GM21576 (cell line): Measurements from ENCODE around the gene FAM241A.
"Not testable (repeated sequence)": the region's sequence is repeated elsewhere in the genome, so short reads cannot be mapped to it uniquely, and the experiment has no call there.

Experiments
- ATAC-seq: cut with Tn5 transposase; IDR thresholded peaks from one replicate; pipeline ENCODE4 v1.9.1; 2021; ENCODE audit warnings: mild to moderate bottlenecking, moderate library complexity; ENCODE audit not compliant: unreplicated experiment

FAM241A gene

GRCh38 chr4:112172180-112172579 is 26.9 kb downstream of the FAM241A start:
- ATAC-seq: peak; percentile 56

- ATAC-seq: no peak
Measured at GRCh38 chr4:112173593-112174558, 28.6 kb downstream of the FAM241A start.

GRCh38 chr4:112175840-112176239 is 30.6 kb downstream of the FAM241A start:
- no peak for ATAC-seq

DNA sequence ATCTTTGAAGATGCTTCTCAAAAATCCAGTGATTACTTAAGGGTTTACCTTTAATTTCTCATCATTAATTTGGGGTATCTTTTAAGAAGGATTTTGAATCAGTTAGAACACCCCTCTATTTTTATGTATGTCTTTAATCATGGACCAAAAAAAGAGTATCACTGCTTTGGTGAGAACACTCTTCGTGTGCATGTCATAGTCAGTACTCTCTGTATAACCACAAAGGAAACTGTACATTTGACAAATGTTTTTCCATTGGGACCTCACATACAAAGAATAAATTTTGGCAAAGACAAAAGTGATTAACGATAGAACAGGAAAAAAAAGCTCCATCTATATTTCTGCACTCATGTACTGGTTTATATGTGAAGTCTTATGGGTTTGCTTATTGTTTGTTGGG is 31.3 kb downstream of the FAM241A start:
- ATAC-seq: peak; percentile 46

GRCh38 chr4:112178741-112179140 is 33.5 kb downstream of the FAM241A start:
- not testable (repeated sequence) for ATAC-seq

DNA sequence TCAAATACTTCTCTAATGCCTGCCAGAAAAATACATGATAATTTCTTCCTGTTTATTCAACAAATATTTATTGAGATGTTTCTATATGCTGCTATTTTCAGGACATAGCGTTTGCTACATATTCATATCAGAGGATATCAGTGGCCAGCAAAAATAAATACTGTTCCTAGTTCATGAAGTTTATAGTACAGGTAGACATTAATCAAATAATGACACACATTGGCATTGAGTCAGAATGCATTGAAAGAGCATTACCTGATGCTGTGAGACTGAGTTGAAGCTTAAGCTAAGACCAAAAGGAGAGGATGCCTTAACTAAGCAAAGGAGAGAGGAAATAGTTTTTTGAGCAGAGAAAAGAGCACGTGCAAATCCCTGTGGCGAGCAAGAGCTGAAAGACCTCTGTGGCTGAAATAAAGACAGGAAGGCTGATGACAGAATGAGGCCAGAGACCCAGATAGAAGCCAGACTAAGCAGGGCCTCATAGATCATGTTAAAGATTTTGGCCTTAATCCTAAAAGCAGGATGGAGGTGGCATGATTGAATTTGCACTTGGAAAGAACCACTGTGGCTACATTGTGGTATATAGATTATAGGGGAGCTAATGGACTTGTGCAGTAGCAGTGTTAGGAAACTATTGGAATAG is 36.2 kb downstream of the FAM241A start:
- ATAC-seq: no peak

- ATAC-seq: no peak
Measured at GRCh38 chr4:112182604-112183003, 37.4 kb downstream of the FAM241A start.

DNA sequence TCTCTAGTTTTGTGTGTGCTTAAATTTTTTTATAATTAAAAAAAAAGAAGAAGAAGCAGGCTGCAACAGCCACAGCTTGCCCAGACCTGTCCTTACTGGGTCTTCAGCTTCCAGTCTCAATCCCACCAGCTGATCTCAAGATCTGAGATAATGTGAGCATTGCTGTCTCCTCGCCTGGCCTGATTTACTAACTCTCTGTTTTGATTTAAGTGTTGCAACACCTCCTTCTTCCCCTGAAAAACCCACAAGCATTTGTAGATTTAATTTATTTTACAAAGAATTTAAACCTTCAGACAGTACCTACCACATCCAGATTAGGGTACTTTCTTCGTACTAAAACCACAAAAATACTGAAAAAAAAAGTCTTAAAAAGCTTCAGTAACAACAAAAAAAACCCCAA is 38.0 kb downstream of the FAM241A start:
- no peak for ATAC-seq

DNA sequence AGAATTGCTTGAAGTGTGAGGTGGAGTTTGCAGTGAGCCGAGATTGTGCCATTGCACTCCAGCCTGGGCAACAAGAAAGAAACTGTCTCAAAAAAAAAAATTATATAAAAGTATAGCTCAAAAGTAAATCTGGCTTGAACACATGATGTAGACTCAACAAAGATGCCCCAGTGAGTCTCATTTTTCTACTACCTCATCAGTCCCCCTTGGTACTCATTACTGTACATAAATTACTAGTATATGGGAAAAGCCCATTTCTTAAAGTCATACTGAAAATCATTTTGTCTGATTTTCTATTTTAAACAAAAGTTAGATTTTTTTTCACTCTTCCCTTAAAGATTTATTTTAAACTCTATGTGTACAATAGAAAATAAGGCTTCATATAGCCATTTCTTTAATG is 39.2 kb downstream of the FAM241A start:
- no peak for ATAC-seq

GRCh38 chr4:112185334-112185733 is 40.1 kb downstream of the FAM241A start:
- no peak for ATAC-seq

GRCh38 chr4:112185740-112186670 is 40.8 kb downstream of the FAM241A start:
- ATAC-seq: no peak

DNA sequence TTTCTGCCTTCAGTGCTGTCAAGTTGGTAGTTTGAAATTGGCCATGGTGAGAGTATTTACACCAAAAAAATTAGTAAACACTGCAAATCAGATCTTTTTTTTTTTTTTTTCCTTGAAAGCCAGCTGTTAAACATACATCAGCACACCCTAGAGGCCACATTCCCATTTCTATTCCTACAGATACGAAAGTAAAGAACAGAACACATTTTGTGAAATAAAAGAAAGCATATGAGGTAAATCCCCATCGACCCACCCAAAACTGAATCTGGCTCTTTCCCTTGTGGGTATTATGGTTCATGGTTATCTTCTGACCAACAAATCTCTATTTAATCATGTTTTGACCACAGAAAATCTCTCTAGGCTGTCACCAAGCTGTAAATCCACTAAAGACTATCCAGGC is 44.5 kb downstream of the FAM241A start:
- ATAC-seq: no peak

DNA sequence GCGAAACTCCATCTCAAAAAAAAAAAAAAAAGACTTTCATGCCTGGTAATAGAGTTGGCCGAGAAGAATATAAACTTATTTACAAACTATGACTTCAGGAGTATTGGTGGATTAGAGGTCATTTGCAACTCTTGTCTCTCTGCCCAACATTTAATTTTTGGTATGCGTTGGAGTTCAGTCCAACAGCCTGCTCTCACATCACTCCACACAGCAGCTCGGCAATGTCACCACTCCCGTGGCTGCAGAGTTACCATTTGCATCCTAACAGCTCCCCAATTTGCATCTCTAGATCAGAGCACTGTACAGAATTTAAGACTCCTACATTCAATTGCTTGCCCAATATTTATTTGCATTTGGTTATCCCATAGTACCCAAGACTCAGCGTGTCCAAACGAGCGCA is 45.4 kb downstream of the FAM241A start:
- ATAC-seq: no peak

DNA sequence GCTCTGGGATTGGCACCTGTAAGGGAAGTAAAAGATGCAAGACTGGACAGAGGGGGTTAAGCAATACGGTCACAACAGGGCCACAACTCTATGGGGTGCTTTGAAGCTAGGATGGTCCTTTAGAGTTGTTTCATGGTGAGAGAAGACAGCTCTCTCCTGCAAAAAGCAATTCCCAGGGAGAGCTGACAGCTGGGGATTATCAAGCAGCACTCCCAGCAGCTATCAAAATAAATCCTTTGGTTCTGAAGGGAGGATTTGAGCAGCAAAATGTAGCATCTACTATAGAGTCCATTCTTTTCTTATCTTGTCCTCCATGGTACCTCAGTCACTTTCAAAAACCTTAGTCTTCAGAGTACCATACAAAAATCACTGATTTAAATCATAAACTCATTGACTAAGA is 51.2 kb downstream of the FAM241A start:
- no peak for ATAC-seq

GRCh38 chr4:112199041-112199440 is 53.8 kb downstream of the FAM241A start:
- ATAC-seq: no peak

DNA sequence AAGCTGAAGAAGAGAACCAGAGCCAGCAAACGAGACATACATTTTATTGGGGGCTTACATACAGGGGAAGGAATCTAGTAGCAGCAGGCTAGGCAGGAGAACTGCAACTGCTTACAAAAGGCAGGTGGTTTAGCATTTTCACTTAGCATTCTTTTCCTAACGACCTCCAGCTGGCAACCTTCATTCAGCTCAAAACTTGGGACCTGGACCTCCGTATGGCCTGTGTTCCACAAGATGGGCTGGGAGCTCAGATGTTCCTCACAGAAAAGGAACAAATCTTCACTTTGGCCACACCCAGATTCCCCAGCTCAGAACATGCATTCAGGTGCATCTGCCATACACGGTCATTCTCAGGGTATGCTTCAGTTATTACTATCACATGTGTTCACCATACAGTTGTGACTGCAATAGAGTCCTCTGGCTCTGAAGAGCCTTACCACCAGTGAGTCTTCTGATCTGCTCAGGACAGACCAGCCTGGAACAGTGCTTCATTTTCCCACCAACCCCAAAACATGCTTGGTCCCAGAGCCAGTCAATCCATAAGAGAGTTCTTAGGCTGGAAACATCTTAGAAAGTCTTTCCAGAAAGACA is 56.8 kb downstream of the FAM241A start:
- peak; percentile 64 for ATAC-seq

DNA sequence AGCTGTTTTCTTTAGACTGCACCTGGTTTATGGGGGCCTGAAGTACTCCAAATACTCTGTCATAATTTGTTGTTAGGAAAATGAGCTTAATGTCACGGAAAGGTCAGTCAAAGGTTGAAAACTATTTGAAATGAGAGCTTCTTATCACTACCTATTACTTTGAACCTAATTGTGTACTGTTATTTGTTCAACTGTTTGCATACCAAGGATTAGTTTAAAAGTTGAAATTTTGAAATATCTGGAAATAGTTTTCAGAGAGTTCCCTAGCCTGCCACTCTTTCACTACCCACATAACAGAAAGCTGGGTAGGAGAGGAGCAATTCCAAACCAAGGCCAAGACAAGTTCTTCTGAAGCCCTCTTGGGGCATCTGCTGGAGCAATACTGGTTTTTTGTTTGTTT is 58.3 kb downstream of the FAM241A start:
- no peak for ATAC-seq

DNA sequence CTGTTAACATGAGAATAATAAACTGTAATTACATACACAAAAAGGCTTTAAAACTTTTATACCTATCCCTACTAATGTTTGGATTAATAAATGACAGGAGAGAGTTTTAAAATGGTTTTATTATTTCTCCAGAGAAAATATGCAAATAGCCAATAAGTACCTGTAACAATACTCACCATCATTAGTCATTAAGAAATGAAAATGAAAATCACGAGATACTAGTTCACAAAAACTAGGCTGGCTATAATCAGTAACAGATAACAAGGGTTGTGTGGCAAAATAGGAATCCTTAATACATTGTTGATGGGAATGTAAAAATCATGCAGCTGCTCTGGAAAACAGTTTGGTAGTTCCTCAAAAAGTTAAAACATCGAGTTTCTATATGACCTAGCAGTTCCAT is 61.2 kb downstream of the FAM241A start:
- no peak for ATAC-seq

DNA sequence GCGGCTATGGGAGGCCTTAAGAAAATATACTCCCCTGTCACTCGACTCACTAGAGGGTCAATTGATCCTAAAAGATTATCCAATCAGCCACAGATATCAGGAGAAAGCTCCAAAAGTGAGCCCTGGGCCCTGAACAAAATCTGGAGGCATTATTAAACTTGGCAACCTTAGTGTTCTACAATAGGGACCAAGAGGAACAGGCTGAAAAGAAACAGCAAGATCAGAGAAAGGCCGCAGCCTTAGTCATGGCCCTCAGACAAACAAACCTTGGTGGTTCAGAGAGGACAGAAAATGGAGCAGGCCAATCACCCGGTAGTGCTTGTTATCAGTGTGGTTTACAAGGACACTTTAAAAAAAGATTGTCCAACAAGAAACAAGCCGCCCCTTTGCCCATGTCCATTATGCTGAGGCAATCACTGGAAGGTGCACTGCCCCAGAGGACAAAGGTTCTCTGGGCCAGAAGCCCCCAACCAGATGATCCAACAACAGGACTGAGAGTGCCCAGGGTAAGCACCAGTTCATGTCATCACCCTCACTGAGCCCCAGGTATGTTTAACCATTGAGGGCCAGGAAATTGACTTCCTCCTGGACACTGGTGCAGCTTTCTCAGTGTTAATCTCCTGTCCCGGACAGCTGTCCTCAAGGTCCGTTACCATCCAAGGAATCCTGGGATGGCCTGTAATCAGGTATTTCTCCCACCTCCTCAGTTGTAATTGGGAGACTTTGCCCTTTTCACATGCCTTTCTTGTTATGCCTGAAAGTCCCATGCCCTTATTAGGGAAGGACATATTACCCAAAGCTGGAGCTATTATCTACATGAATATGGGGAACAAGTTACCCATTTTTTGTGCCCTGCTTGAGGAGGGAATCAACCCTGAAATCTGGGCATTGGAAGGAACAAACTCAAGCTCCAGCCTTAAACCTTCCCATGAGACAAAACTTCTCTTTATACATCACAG is 63.2 kb downstream of the FAM241A start:
- ATAC-seq: not testable (repeated sequence)

DNA sequence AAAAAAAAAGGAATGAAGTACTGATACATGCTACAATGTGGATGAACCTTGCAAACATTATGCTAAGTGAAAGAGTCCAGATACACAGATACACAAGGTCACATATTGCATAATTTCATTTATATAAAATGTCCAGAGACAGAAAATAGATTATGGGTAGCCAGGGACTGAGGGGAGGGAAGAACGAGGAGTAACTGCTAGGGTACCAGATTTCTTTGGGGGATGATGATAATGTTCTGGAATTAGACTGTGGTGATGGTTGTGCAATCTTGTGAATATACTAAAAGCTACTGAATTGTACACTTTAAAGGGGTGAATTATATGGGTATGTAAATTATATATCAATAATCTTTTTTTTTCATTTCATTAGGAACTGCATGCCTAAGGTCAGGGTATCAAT is 65.5 kb downstream of the FAM241A start:
- ATAC-seq: no peak
